Fibroblast of upper back skin (primary cell): ENCODE measurements around the gene ATL3.
"Not testable (repeated sequence)": the region's sequence is repeated elsewhere in the genome, so short reads cannot be mapped to it uniquely, and the experiment has no call there.

Experiments
- DNase-seq: peaks from one replicate; pipeline ENCODE4 v3.0.0-alpha.2; 2013

The ATL3 gene

GRCh38 chr11:63581224-63581623 lies 90.0 kb downstream of the ATL3 start:
- not testable (repeated sequence) for DNase-seq

GRCh38 chr11:63578882-63579281 lies 92.3 kb downstream of the ATL3 start:
- DNase-seq: not testable (repeated sequence)

- no peak for DNase-seq
These were observed 96.1 kb downstream of the ATL3 start for GRCh38 chr11:63574856-63575602.
